Hepatocyte (in vitro differentiated cells): ENCODE measurements around the gene EXOC4. TPM values are rescaled to one million over a fixed set of nuclear protein-coding genes. Genes with fewer than 3 reads are reported as not detected.

ENCODE experiments used
- DNase-seq: peaks from one replicate; pipeline ENCODE4 v3.0.0-alpha.2; 2016; ENCODE audit warnings: low spot score
- H2AFZ ChIP-seq: fragments of 200-600 bp; sonication (generic); 2 replicates; pipeline ENCODE4 v1.6.0; 2016; ENCODE audit warnings: antibody characterized with exemption, mild to moderate bottlenecking
- H3K27ac ChIP-seq: fragments of 200-600 bp; sonication (generic); 2 replicates; pipeline ENCODE4 v1.5.1; 2016; ENCODE audit warnings: mild to moderate bottlenecking
- H3K27me3 ChIP-seq: fragments of 200-600 bp; sonication (generic); 2 replicates; pipeline ENCODE4 v1.6.1; 2016
- H3K36me3 ChIP-seq: fragments of 200-600 bp; sonication (generic); replicated peaks from 2 replicates; pipeline ENCODE4 v1.5.1; 2016; ENCODE audit warnings: low read depth; ENCODE audit not compliant: insufficient read depth
- H3K4me1 ChIP-seq: fragments of 200-600 bp; sonication (generic); 2 replicates; pipeline ENCODE4 v1.5.1; 2016; ENCODE audit warnings: mild to moderate bottlenecking, moderate library complexity; ENCODE audit not compliant: insufficient read depth
- H3K4me2 ChIP-seq: fragments of 200-600 bp; sonication (generic); 2 replicates; pipeline ENCODE4 v1.6.0; 2016
- H3K4me3 ChIP-seq: fragments of 200-600 bp; sonication (generic); 2 replicates; pipeline ENCODE4 v1.5.1; 2016; ENCODE audit warnings: mild to moderate bottlenecking
- H3K79me2 ChIP-seq: fragments of 200-600 bp; sonication (generic); 2 replicates; pipeline ENCODE4 v1.6.0; 2017; ENCODE audit warnings: mild to moderate bottlenecking
- H3K9me2 ChIP-seq: fragments of 200-600 bp; sonication (generic); replicated peaks from 2 replicates; pipeline ENCODE4 v1.6.0; 2017; ENCODE audit warnings: mild to moderate bottlenecking; ENCODE audit not compliant: insufficient read depth
- H3K9me3 ChIP-seq: fragments of 200-600 bp; sonication (generic); 2 replicates; pipeline ENCODE4 v1.5.1; 2016; ENCODE audit warnings: low read depth, mild to moderate bottlenecking
- H4K20me1 ChIP-seq: fragments of 200-600 bp; sonication (generic); 2 replicates; pipeline ENCODE4 v1.6.0; 2016; ENCODE audit warnings: mild to moderate bottlenecking; ENCODE audit not compliant: insufficient read depth, poor library complexity, severe bottlenecking
- EZH2 ChIP-seq: fragments of 200-600 bp; sonication (generic); IDR thresholded peaks from 2 replicates; pipeline ENCODE4 v1.6.1; 2016; ENCODE audit warnings: antibody characterized with exemption, mild to moderate bottlenecking, borderline replicate concordance
- EZH2phosphoT487 ChIP-seq: fragments of 200-600 bp; sonication (generic); IDR thresholded peaks from one replicate; pipeline ENCODE4 v1.6.1; 2018; ENCODE audit warnings: antibody characterized with exemption, mild to moderate bottlenecking, low read depth, moderate library complexity; ENCODE audit not compliant: unreplicated experiment, severe bottlenecking
- WGBS: methylation state at CpG from one replicate; pipeline ENCODE4 v1.1.6; 2016; ENCODE audit warnings: low lambda C conversion rate; ENCODE audit errors: missing lambda C conversion rate; 5-methylcytosine and 5-hydroxymethylcytosine counted together
- polyA plus RNA-seq: library from polyadenylated mRNA; unstranded; fragments of >200 nt; fragmentation: Nextera tagmentation; extraction: Ambion mirVana; gene quantifications from 2 replicates; pipeline ENCODE4 v1.2.1, GENCODE V29; 2016
- total RNA-seq: library from RNA; depleted of rRNA; stranded (reverse); fragments of >200 nt; gene quantifications from 2 replicates; pipeline ENCODE4 v1.2.3, GENCODE V29; 2014
- TF ChIP-seq, protein P1 (sequence below): fragments of 200-600 bp; sonication (generic); IDR thresholded peaks from 2 replicates; pipeline ENCODE4 v1.5.1; 2016; ENCODE audit warnings: antibody characterized with exemption, mild to moderate bottlenecking; ENCODE audit not compliant: poor library complexity

Gene EXOC4
- total and polyA plus RNA-seq, 2 experiments from 2014 or later = 34.8 to 56.1 TPM

- no peak for DNase-seq
- Histone ChIP-seq H3K4me1 (no peaks in the 10 kb centered on the region), H3K27me3 (no peaks in the 10 kb centered on the region), H4K20me1 (no peaks in the 10 kb centered on the region), H3K9me2 (no peaks in the 10 kb centered on the region), H3K36me3 (no peaks in the 10 kb centered on the region), H3K27ac (no peak overlapping the region), H3K9me3 (no peaks in the 10 kb centered on the region), H3K4me2 (no peak overlapping the region), H3K79me2 (no peaks in the 10 kb centered on the region), H2AFZ (no peak overlapping the region), H3K4me3 (no peak overlapping the region)
- WGBS = 79% methylated on average over 1 of the region's 1 CpG
- TF ChIP-seq EZH2phosphoT487 = no peak
- TF ChIP-seq, protein P1, sequence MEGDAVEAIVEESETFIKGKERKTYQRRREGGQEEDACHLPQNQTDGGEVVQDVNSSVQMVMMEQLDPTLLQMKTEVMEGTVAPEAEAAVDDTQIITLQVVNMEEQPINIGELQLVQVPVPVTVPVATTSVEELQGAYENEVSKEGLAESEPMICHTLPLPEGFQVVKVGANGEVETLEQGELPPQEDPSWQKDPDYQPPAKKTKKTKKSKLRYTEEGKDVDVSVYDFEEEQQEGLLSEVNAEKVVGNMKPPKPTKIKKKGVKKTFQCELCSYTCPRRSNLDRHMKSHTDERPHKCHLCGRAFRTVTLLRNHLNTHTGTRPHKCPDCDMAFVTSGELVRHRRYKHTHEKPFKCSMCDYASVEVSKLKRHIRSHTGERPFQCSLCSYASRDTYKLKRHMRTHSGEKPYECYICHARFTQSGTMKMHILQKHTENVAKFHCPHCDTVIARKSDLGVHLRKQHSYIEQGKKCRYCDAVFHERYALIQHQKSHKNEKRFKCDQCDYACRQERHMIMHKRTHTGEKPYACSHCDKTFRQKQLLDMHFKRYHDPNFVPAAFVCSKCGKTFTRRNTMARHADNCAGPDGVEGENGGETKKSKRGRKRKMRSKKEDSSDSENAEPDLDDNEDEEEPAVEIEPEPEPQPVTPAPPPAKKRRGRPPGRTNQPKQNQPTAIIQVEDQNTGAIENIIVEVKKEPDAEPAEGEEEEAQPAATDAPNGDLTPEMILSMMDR = no peak
- no peak for TF ChIP-seq EZH2
Observed at GRCh38 chr7:133804127-133804526, 551.2 kb downstream of the EXOC4 start.

- Histone ChIP-seq H3K36me3 (no peaks in the 10 kb centered on the region), H2AFZ (no peak overlapping the region), H3K9me3 (no peaks in the 10 kb centered on the region), H3K27me3 (no peaks in the 10 kb centered on the region), H3K27ac (no peak overlapping the region), H3K4me2 (no peak overlapping the region), H3K4me1 (no peaks in the 10 kb centered on the region), H3K79me2 (no peaks in the 10 kb centered on the region), H4K20me1 (no peaks in the 10 kb centered on the region), H3K4me3 (no peak overlapping the region), H3K9me2 (no peaks in the 10 kb centered on the region)
- TF ChIP-seq EZH2phosphoT487 = no peak
- TF ChIP-seq, protein P1 = no peak
- no peak for DNase-seq
- WGBS = 92% methylated on average over 2 of the region's 2 CpGs
Observed at GRCh38 chr7:133805426-133805825, 552.5 kb downstream of the EXOC4 start.

DNA sequence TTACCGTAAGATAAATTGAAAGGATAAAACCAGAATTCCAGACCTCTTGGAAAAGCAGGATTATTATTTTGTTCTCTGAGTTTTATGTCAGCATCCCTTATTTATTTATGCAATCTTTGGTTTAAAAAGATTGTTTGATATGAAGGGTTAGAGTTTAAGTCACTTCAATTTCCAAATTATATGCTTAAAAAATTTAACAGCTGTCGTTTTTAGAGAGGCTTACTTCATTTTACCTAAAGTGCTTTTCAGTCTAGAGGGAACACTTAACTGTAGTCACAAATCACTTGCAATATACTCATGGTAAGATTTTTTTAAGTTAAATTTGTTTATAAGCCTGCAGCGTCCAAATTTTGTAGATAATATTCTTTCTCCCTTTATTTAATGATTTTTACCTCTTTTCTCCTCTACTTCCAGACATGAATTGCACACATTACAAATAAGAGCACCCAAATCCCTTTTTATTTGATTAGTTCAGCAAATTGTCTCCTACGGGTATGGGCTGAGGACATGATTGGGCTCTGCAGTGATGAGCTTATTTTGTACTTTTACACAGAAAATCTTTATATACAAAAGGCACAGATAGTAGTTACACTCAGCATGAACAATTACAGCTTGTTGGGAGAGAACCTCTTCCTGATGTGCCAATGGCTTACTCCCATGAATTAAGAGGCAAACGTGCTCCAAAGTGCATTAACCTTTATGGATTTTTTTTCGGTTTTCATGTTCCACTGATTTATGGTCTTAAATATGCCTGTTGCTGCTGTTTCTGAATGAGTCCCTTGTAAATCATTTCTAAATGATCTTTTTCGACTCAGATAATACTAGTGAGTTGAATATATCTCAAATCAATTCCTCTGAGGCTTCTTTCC lies 555.0 kb downstream of the EXOC4 start:
- Histone ChIP-seq H3K4me3 (no peak overlapping the region), H3K27me3 (no peaks in the 10 kb centered on the region), H4K20me1 (no peaks in the 10 kb centered on the region), H3K36me3 (no peaks in the 10 kb centered on the region), H3K4me2 (no peak overlapping the region), H2AFZ (no peak overlapping the region), H3K9me2 (no peaks in the 10 kb centered on the region), H3K27ac (no peak overlapping the region), H3K9me3 (no peaks in the 10 kb centered on the region), H3K4me1 (no peaks in the 10 kb centered on the region), H3K79me2 (no peaks in the 10 kb centered on the region)
- no peak for DNase-seq
- WGBS = 80% methylated on average over 7 of the region's 7 CpGs
- TF ChIP-seq EZH2 (no peak), EZH2phosphoT487 (no peak)

GRCh38 chr7:133808493-133808866 lies 555.6 kb downstream of the EXOC4 start:
- no peak overlapping the region for H2AFZ ChIP-seq
- H3K9me3 ChIP-seq = no peaks in the 10 kb centered on the region
- no peak overlapping the region for H3K27ac ChIP-seq
- H3K27me3 ChIP-seq = no peaks in the 10 kb centered on the region
- H4K20me1 ChIP-seq = no peaks in the 10 kb centered on the region
- no peak overlapping the region for H3K4me2 ChIP-seq
- H3K4me3 ChIP-seq = no peak overlapping the region
- H3K4me1 ChIP-seq = no peaks in the 10 kb centered on the region
- H3K79me2 ChIP-seq = no peaks in the 10 kb centered on the region
- H3K36me3 ChIP-seq = no peaks in the 10 kb centered on the region
- H3K9me2 ChIP-seq = no peaks in the 10 kb centered on the region
- WGBS = 94% methylated on average over 2 of the region's 2 CpGs
- TF ChIP-seq, protein P1 = no peak
- TF ChIP-seq EZH2phosphoT487 = no peak
- no peak for TF ChIP-seq EZH2
- DNase-seq = no peak
